Lung (tissue), 12 donors: Measurements from ENCODE around the gene CCDC157. TPM values are rescaled to one million over a fixed set of nuclear protein-coding genes. Genes with fewer than 3 reads are reported as not detected.

ENCODE experiments used
- ATAC-seq: fragments of 200-7000 bp; cut with Tn5 transposase; one replicate; pipeline ENCODE4 v1.9.1; 2020; ENCODE audit warnings: moderate number of reproducible peaks; ENCODE audit not compliant: insufficient read depth, low FRiP score
- DNase-seq, 3 donors: peaks; one replicate each; pipeline ENCODE4 v3.0.0-alpha.2; 2013 to 2017
- H3K27ac ChIP-seq, 2 donors: one replicate each; pipeline ENCODE4 v1.5.1; 2013; ENCODE audit warnings: mild to moderate bottlenecking in 2 of 2, moderate library complexity in 2 of 2, control low read depth in 1 of 2, inconsistent platforms in 1 of 2, low read depth in 1 of 2, low read length in 1 of 2
- H3K27me3 ChIP-seq, 3 donors: one replicate each; pipeline ENCODE4 v1.5.1; 2013; ENCODE audit warnings: low read length in 2 of 3; ENCODE audit not compliant: control insufficient read depth in 3 of 3, insufficient read depth in 3 of 3
- H3K36me3 ChIP-seq, 4 donors: one replicate each; pipeline ENCODE4 v1.5.1; 2013; ENCODE audit warnings: low read length in 4 of 4, mild to moderate bottlenecking in 1 of 4, moderate library complexity in 1 of 4; ENCODE audit not compliant: control insufficient read depth in 4 of 4, insufficient read depth in 4 of 4
- H3K4me1 ChIP-seq, 5 donors: one replicate each; pipeline ENCODE4 v1.5.1; 2013; ENCODE audit warnings: low read length in 5 of 5, mild to moderate bottlenecking in 2 of 5, moderate library complexity in 1 of 5; ENCODE audit not compliant: control insufficient read depth in 5 of 5, insufficient read depth in 5 of 5
- H3K4me3 ChIP-seq: one replicate; pipeline ENCODE4 v1.5.1; 2013; ENCODE audit warnings: mild to moderate bottlenecking, control low read depth, moderate library complexity
- H3K9ac ChIP-seq, 2 donors: one replicate each; pipeline ENCODE4 v1.5.1; 2013; ENCODE audit warnings: low read length in 2 of 2, control low read depth in 1 of 2; ENCODE audit not compliant: insufficient read depth in 1 of 2
- H3K9me3 ChIP-seq, 4 donors: one replicate each; pipeline ENCODE4 v1.5.1; 2013; ENCODE audit warnings: low read length in 3 of 4, mild to moderate bottlenecking in 1 of 4, moderate library complexity in 1 of 4; ENCODE audit not compliant: control insufficient read depth in 4 of 4, insufficient read depth in 3 of 4
- WGBS, 2 donors: extraction: QIAGEN DNeasy Blood & Tissue Kit; methylation state at CpG; one replicate each; pipeline ENCODE4 v1.1.7; 2013; 5-methylcytosine and 5-hydroxymethylcytosine counted together
- polyA plus RNA-seq, 2 donors: library from polyadenylated mRNA; stranded (reverse); fragments of 200-250 nt; gene quantifications; one replicate each; pipeline ENCODE4 v1.2.1, GENCODE V29; 2013
- total RNA-seq, 2 donors: library from RNA; depleted of rRNA in 1 of 2; stranded (reverse); fragments of >200 nt in 1 of 2; gene quantifications; one replicate each; pipeline ENCODE4 v1.2.1, GENCODE V29; 2014 to 2021
- TF ChIP-seq, protein P1 (sequence below): IDR thresholded peaks from 2 replicates; pipeline ENCODE4 v1.5.1; 2012; ENCODE audit warnings: mild to moderate bottlenecking; ENCODE audit errors: control extremely low read depth, extremely low read depth
- donor health status: control.
- donor health status: control.
- donor health status: Bipolar disorder and iron deficiency.
- donor health status: healthy.
- donor health status: DM: yes; HTN: yes; CAD: no.

CCDC157 gene
- total and polyA plus RNA-seq, 4 donors, result 4.1 to 11.9 (median 8.5) TPM

DNA sequence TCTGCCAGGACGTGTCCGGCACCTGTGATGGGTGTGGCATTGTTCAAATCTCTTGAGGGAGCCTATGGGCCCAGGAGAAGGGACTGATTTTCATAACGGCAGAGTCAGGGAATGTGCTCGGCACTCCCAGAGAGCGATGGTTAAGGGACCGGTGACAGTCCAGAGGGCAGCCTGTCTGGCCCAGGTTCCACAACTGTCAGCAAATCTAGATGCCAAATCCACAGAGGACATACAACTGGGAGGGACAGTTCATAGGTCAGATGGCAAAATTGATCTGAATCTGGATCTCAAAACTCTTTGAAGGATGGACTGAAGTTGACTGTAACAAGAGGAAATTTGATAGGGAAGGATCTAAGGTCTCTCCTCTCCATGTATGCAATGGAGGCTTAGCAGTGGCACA, 47.5 kb downstream of the CCDC157 start:
- H3K4me1 ChIP-seq, result no peaks in the 10 kb centered on the region
- no peak overlapping the region for H3K27ac ChIP-seq
- H3K9ac ChIP-seq, result no peak overlapping the region
- DNase-seq, result no peak
- ATAC-seq, result no peak
- no peaks in the 10 kb centered on the region for H3K9me3 ChIP-seq
- no peak overlapping the region for H3K4me3 ChIP-seq
- TF ChIP-seq, protein P1, sequence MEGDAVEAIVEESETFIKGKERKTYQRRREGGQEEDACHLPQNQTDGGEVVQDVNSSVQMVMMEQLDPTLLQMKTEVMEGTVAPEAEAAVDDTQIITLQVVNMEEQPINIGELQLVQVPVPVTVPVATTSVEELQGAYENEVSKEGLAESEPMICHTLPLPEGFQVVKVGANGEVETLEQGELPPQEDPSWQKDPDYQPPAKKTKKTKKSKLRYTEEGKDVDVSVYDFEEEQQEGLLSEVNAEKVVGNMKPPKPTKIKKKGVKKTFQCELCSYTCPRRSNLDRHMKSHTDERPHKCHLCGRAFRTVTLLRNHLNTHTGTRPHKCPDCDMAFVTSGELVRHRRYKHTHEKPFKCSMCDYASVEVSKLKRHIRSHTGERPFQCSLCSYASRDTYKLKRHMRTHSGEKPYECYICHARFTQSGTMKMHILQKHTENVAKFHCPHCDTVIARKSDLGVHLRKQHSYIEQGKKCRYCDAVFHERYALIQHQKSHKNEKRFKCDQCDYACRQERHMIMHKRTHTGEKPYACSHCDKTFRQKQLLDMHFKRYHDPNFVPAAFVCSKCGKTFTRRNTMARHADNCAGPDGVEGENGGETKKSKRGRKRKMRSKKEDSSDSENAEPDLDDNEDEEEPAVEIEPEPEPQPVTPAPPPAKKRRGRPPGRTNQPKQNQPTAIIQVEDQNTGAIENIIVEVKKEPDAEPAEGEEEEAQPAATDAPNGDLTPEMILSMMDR, result no peak
- WGBS, 2 donors, result 82 to 86% methylated on average over 6 of the region's 6 CpGs
- no peaks in the 10 kb centered on the region for H3K27me3 ChIP-seq
- H3K36me3 ChIP-seq, result peaks cover 0 to 18% (median 11%) of the 10 kb centered on the region in 4 donors

DNA sequence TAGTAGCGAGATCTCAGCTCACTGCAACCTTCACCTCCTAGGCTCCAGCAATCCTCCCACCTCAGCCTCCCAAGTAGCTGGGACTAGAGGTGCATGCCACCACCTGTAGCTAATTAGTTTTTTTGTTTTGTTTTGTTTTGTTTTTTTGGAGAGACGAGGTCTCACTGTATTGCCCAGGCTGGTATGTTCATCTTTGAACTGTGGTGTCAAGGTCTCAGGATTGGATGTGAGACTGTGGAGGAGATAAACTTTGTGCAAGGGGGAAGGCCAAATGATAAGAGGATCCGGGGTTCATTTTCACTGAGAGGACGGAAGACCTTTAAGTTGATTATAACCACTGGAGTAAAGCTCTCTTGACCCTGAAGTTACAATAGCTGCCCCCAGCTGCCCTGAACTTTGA, 48.9 kb downstream of the CCDC157 start:
- no peak for DNase-seq
- H3K9me3 ChIP-seq, result no peaks in the 10 kb centered on the region
- ATAC-seq, result no peak
- no peak overlapping the region for H3K27ac ChIP-seq
- H3K4me1 ChIP-seq, result no peaks in the 10 kb centered on the region
- peaks cover 0 to 23% (median 12%) of the 10 kb centered on the region in 4 donors for H3K36me3 ChIP-seq
- TF ChIP-seq, protein P1, result no peak
- H3K4me3 ChIP-seq, result no peak overlapping the region
- H3K27me3 ChIP-seq, result no peaks in the 10 kb centered on the region
- 59 to 90% methylated on average over 4 of the region's 4 CpGs for WGBS, 2 donors
- H3K9ac ChIP-seq, result no peak overlapping the region

DNA sequence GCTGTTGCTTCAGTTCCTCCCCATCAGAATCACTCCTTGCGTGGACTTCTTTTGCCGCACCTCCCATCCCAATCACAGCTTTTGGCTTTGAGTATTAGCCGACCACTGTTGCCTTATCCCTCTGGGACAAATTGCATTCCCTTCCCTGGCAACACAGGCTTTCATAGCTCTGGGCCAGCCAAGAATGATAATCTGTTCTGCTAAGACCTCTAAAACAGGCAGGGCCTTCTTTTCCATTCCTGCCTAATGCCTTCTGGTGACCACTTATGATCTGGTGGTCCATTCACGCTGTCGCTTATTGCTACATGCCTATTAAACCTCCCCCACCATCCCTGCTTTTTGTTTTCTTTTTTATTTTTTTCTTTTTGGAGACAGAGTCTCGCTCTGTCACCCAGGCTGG, 49.6 kb downstream of the CCDC157 start:
- no peak for DNase-seq
- H3K9ac ChIP-seq, result no peak overlapping the region
- H3K4me1 ChIP-seq, result no peaks in the 10 kb centered on the region
- no peak for ATAC-seq
- no peaks in the 10 kb centered on the region for H3K9me3 ChIP-seq
- H3K36me3 ChIP-seq, result peaks cover 0 to 26% (median 12%) of the 10 kb centered on the region in 4 donors
- H3K27me3 ChIP-seq, result no peaks in the 10 kb centered on the region
- no peak overlapping the region for H3K27ac ChIP-seq
- TF ChIP-seq, protein P1, result no peak
- WGBS, 2 donors, result 85 to 96% methylated on average over 6 of the region's 6 CpGs
- no peak overlapping the region for H3K4me3 ChIP-seq
